ENCODE results near the gene CPA5. TPM values are rescaled to one million over a fixed set of nuclear protein-coding genes. Genes with fewer than 3 reads are reported as not detected.

CPA5 gene
- total and polyA plus RNA-seq, 9 of the 15 experiments (the other 6 are each of a cell fraction or from before 2014, with no cell fraction given), result 0.13 to 2.4 (median 0.91) TPM

GRCh38 chr7:130381468-130382312, 37.1 kb downstream of the CPA5 start (continued):
- no peak for TF ChIP-seq RNF219 (CRISPR knock-in tag; IDR thresholded peaks at IDR 0.05)
- peak in 1 of 2 experiments; percentile 74; a peak in 2 of 3 replicates for TF ChIP-seq CBX3 (IDR thresholded peaks at IDR 0.05; ENCODE audit: borderline replicate concordance in 1 of 2, low read length in 2 of 2)
- no peak for TF ChIP-seq MYNN (IDR thresholded peaks at IDR 0.05)
- no peak for TF ChIP-seq MYNN (CRISPR knock-in tag; IDR thresholded peaks at IDR 0.05)
- no peak for TF ChIP-seq CBFA2T3 (IDR thresholded peaks at IDR 0.05)
- no peak for TF ChIP-seq NFYB (IDR thresholded peaks at IDR 0.05; ENCODE audit: extremely low read depth, insufficient read length)
- TF ChIP-seq ARID2 (IDR thresholded peaks at IDR 0.05), result no peak
- no peak for TF ChIP-seq HDAC2 (IDR thresholded peaks at IDR 0.05)
- TF ChIP-seq SREBF2 (CRISPR knock-in tag; IDR thresholded peaks at IDR 0.05), result no peak
- no peak for TF ChIP-seq SRSF9 (IDR thresholded peaks at IDR 0.05; ENCODE audit: borderline replicate concordance, low read depth, low read length)
- no peak for TF ChIP-seq ZZZ3 (IDR thresholded peaks at IDR 0.05)
- no peak for TF ChIP-seq U2AF2 (optimal IDR thresholded peaks at IDR 0.05; ENCODE audit: low read depth, low read length)
- no peak for TF ChIP-seq ZNF324 (CRISPR knock-in tag; IDR thresholded peaks at IDR 0.05)
- TF ChIP-seq ZNF197 (CRISPR knock-in tag; IDR thresholded peaks at IDR 0.05; ENCODE audit: low read depth), result no peak
- peak; percentile 6 for TF ChIP-seq ZNF146 (CRISPR knock-in tag; IDR thresholded peaks at IDR 0.05; ENCODE audit: unreplicated experiment)
- no peak for TF ChIP-seq ID3 (CRISPR knock-in tag; IDR thresholded peaks at IDR 0.05)
- TF ChIP-seq ID3 (tag; IDR thresholded peaks at IDR 0.05), result 0 out of 2 replicates have a peak, but pooled peaks have one; percentile 19
- TF ChIP-seq NCOA6 (IDR thresholded peaks at IDR 0.05), result no peak
- no peak for TF ChIP-seq SAP30 (IDR thresholded peaks at IDR 0.05; ENCODE audit: borderline replicate concordance, insufficient read depth, low read depth, low read length, poor library complexity, severe bottlenecking)
- no peak for TF ChIP-seq BRCA1 (IDR thresholded peaks at IDR 0.05)
- TF ChIP-seq BRCA1 (CRISPR knock-in tag; IDR thresholded peaks at IDR 0.05), result no peak
- TF ChIP-seq ZNF57 (CRISPR knock-in tag; IDR thresholded peaks at IDR 0.05), result no peak
- TF ChIP-seq CGGBP1 (CRISPR knock-in tag; IDR thresholded peaks at IDR 0.05), result no peak
- 0 out of 2 replicates have a peak, but pooled peaks have one; percentile 21 for TF ChIP-seq SMAD4 (CRISPR knock-in tag; conservative IDR thresholded peaks at IDR 0.05)

Data from K562 (cell line).